H9 (cell line): ENCODE measurements around the gene HDLBP. TPM values are rescaled to one million over a fixed set of nuclear protein-coding genes. Genes with fewer than 3 reads are reported as not detected.

Experiments used
- DNase-seq: peaks from one replicate; pipeline ENCODE4 v3.0.0-alpha.2; 2017
- H2AFZ ChIP-seq: one replicate; pipeline ENCODE4 v1.6.1; 2013; ENCODE audit warnings: mild to moderate bottlenecking, low read length, control low read depth, moderate library complexity
- H2AK5ac ChIP-seq: 2 replicates; pipeline ENCODE4 v1.6.1; 2013; ENCODE audit warnings: low read length, control low read depth, mixed read lengths; ENCODE audit not compliant: insufficient read length
- H2BK120ac ChIP-seq: one replicate; pipeline ENCODE4 v1.6.1; 2013; ENCODE audit warnings: low read depth, mild to moderate bottlenecking, low read length, control low read depth, inconsistent platforms; ENCODE audit not compliant: poor library complexity, severe bottlenecking
- H2BK12ac ChIP-seq: 2 replicates; pipeline ENCODE4 v1.6.1; 2013; ENCODE audit warnings: low read length, control low read depth, mixed read lengths, low read depth; ENCODE audit not compliant: insufficient read length
- H2BK15ac ChIP-seq: 2 replicates; pipeline ENCODE4 v1.6.1; 2013; ENCODE audit warnings: low read depth, low read length, control low read depth
- H2BK20ac ChIP-seq: one replicate; pipeline ENCODE4 v1.6.1; 2013; ENCODE audit warnings: low read depth, mild to moderate bottlenecking, low read length, control low read depth, inconsistent platforms; ENCODE audit not compliant: poor library complexity, severe bottlenecking
- H2BK5ac ChIP-seq: 2 replicates; pipeline ENCODE4 v1.6.1; 2013; ENCODE audit warnings: low read length, control low read depth, mixed read lengths; ENCODE audit not compliant: insufficient read length
- H3K14ac ChIP-seq: 2 replicates; pipeline ENCODE4 v1.6.1; 2013; ENCODE audit warnings: low read length, control low read depth; ENCODE audit not compliant: insufficient read depth
- H3K18ac ChIP-seq: 2 replicates; pipeline ENCODE4 v1.6.1; 2013; ENCODE audit warnings: low read depth, mild to moderate bottlenecking, mixed read lengths, low read length, control low read depth; ENCODE audit not compliant: insufficient read length
- H3K23ac ChIP-seq: 2 replicates; pipeline ENCODE4 v1.6.1; 2013; ENCODE audit warnings: low read length, control low read depth, mixed read lengths, low read depth; ENCODE audit not compliant: insufficient read length
- H3K23me2 ChIP-seq: 2 replicates; pipeline ENCODE4 v1.6.1; 2013; ENCODE audit warnings: low read depth, mild to moderate bottlenecking, mixed read lengths, low read length, control low read depth; ENCODE audit not compliant: insufficient read length, poor library complexity, severe bottlenecking
- H3K27ac ChIP-seq: 2 replicates; pipeline ENCODE4 v1.5.1; 2013; ENCODE audit warnings: low read length, control low read depth, mixed read lengths, low read depth; ENCODE audit not compliant: insufficient read length
- H3K27me3 ChIP-seq: 2 replicates; pipeline ENCODE4 v1.6.1; 2013; ENCODE audit warnings: low read length, control low read depth, inconsistent platforms; ENCODE audit not compliant: insufficient read depth
- H3K4ac ChIP-seq: 2 replicates; pipeline ENCODE4 v1.6.1; 2013; ENCODE audit warnings: low read depth, mild to moderate bottlenecking, control low read depth, inconsistent platforms, low read length, moderate library complexity
- H3K4me1 ChIP-seq: 2 replicates; pipeline ENCODE4 v1.6.1; 2013; ENCODE audit warnings: low read length, control low read depth, inconsistent platforms; ENCODE audit not compliant: insufficient read depth
- H3K4me2 ChIP-seq: 2 replicates; pipeline ENCODE4 v1.6.1; 2013; ENCODE audit warnings: low read length, control low read depth, mixed read lengths; ENCODE audit not compliant: insufficient read length, insufficient read depth
- H3K56ac ChIP-seq: 2 replicates; pipeline ENCODE4 v1.6.1; 2013; ENCODE audit warnings: low read depth, mild to moderate bottlenecking, mixed read lengths, low read length, control low read depth; ENCODE audit not compliant: insufficient read length
- H3K79me1 ChIP-seq: 2 replicates; pipeline ENCODE4 v1.6.1; 2013; ENCODE audit warnings: low read depth, mild to moderate bottlenecking, moderate library complexity, low read length, control low read depth, inconsistent platforms; ENCODE audit not compliant: insufficient read depth, poor library complexity, severe bottlenecking
- H3K79me2 ChIP-seq: 2 replicates; pipeline ENCODE4 v1.6.1; 2013; ENCODE audit warnings: low read length, control low read depth, inconsistent platforms; ENCODE audit not compliant: insufficient read depth
- H3K9ac ChIP-seq: 2 replicates; pipeline ENCODE4 v1.6.1; 2013; ENCODE audit warnings: low read length, control low read depth, mixed read lengths; ENCODE audit not compliant: insufficient read length; ENCODE audit errors: extremely low read depth
- H3K9me3 ChIP-seq: one replicate; pipeline ENCODE4 v1.6.1; 2013; ENCODE audit warnings: low read depth, low read length, inconsistent platforms; ENCODE audit not compliant: control insufficient read depth
- H3T11ph ChIP-seq: one replicate; pipeline ENCODE4 v1.6.1; 2013; ENCODE audit warnings: mild to moderate bottlenecking, low read length, control low read depth, inconsistent platforms
- H4K20me1 ChIP-seq: one replicate; pipeline ENCODE4 v1.6.1; 2013; ENCODE audit not compliant: control insufficient read depth, insufficient read length, insufficient read depth
- H4K5ac ChIP-seq: 2 replicates; pipeline ENCODE4 v1.6.1; 2013; ENCODE audit warnings: low read depth, mild to moderate bottlenecking, mixed read lengths, low read length, control low read depth; ENCODE audit not compliant: insufficient read length
- H4K8ac ChIP-seq: replicated peaks from 2 replicates; pipeline ENCODE4 v1.6.1; 2013; ENCODE audit warnings: low read length, control low read depth, mixed read lengths, low read depth; ENCODE audit not compliant: insufficient read length
- H4K91ac ChIP-seq: 2 replicates; pipeline ENCODE4 v1.6.1; 2013; ENCODE audit warnings: low read depth, mild to moderate bottlenecking, moderate library complexity, mixed read lengths, low read length, control low read depth; ENCODE audit not compliant: insufficient read length
- H3K27ac Mint-ChIP-seq, 3 experiments: 2 replicates in 2 of 3; 3 replicates in 1 of 3; pipeline ENCODE4 v1.8.0; 2020 to 2021; ENCODE audit warnings: mixed read lengths in 3 of 3, mild to moderate bottlenecking in 1 of 3, moderate library complexity in 1 of 3
- H3K27me3 Mint-ChIP-seq: 2 replicates; pipeline ENCODE4 v1.8.0; 2021; ENCODE audit warnings: low read depth, mild to moderate bottlenecking, moderate library complexity, mixed read lengths
- H3K36me3 Mint-ChIP-seq, 3 experiments: 2 replicates in 2 of 3; 3 replicates in 1 of 3; pipeline ENCODE4 v1.8.0; 2020 to 2021; ENCODE audit warnings: low read depth in 3 of 3, mixed read lengths in 3 of 3; ENCODE audit not compliant: insufficient read depth in 1 of 3
- H3K4me1 Mint-ChIP-seq, 2 experiments: 2 replicates each; pipeline ENCODE4 v1.8.0; 2020; ENCODE audit warnings: mixed read lengths in 2 of 2
- H3K4me3 Mint-ChIP-seq, 2 experiments: 2 replicates in 1 of 2; 3 replicates in 1 of 2; pipeline ENCODE4 v1.8.0; 2020 to 2021; ENCODE audit warnings: mild to moderate bottlenecking in 2 of 2, mixed read lengths in 2 of 2, moderate library complexity in 1 of 2
- H3K9me3 Mint-ChIP-seq, 2 experiments: 2 replicates in 1 of 2; 3 replicates in 1 of 2; pipeline ENCODE4 v1.8.0; 2020; ENCODE audit warnings: mild to moderate bottlenecking in 2 of 2, mixed read lengths in 2 of 2, moderate library complexity in 1 of 2
- WGBS: extraction: QIAGEN DNeasy Blood & Tissue Kit; methylation state at CpG from one replicate; pipeline ENCODE4 v1.1.7; 2013; ENCODE audit warnings: missing lambda C conversion rate, low lambda C conversion rate, mixed read lengths; ENCODE audit not compliant: insufficient read length; ENCODE audit errors: extremely low coverage; 5-methylcytosine and 5-hydroxymethylcytosine counted together
- total RNA-seq: library from RNA; stranded (reverse); gene quantifications from 2 replicates; pipeline ENCODE4 v1.2.1, GENCODE V29; 2021
- TF ChIP-seq, protein P1 (sequence below): fragments of 200-600 bp; sonication (generic); conservative IDR thresholded peaks from 3 replicates; pipeline ENCODE4 v1.8.0; 2021; ENCODE audit warnings: antibody characterized with exemption, mild to moderate bottlenecking

The HDLBP gene
- total RNA-seq, 1 experiment from 2014 or later, result 364 TPM

DNA sequence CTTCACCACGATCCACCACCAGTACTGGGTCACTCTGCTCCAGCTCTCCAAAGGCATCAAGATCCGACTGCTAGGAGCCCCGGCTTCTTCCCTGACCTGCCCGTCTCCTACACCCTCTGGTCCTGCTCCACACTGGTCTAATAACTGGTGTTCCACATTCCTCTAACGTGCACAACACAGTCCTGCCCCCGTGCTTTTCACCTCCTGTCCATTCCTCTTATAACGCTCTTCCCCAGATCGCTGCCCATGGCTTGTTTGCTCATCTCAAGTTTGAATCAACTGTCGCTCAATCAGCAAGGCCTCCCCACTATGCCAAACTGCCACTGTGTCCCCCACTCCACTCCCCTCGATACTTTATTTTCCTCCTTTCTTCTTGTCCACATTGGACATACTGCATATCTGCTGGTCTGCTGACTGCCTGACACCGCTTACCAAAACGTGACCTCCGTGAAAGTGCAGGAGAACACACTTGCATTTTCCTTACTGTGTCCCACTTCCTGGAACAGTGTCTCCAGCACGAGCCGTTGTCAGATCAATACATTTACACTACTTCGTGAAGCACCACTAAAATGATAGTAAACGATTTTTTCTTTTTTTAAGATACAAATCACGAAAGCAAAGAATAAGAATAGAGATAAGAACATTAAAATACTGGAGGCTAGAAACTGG lies 6.5 kb downstream of the HDLBP start:
- Histone ChIP-seq H3K56ac (no peak overlapping the region), H2BK120ac (no peak overlapping the region), H3K14ac (no peak overlapping the region), H3K27ac (no peak overlapping the region), H3K4me2 (no peak overlapping the region), H4K8ac (no peak overlapping the region), H3K4me1 (0 out of 2 replicates have a peak, but pooled peaks cover 2% of the 10 kb centered on the region), H2BK15ac (no peak overlapping the region), H3K18ac (no peak overlapping the region), H4K91ac (no peak overlapping the region), H3T11ph (no peak overlapping the region), H3K23ac (no peak overlapping the region), H4K20me1 (no peaks in the 10 kb centered on the region), H3K9me3 (no peaks in the 10 kb centered on the region), H2AFZ (no peak overlapping the region), H3K4ac (no peak overlapping the region), H3K9ac (no peak overlapping the region), H2BK12ac (no peak overlapping the region), H2BK20ac (no peak overlapping the region), H2AK5ac (no peak overlapping the region), H3K23me2 (no peaks in the 10 kb centered on the region), H3K27me3 (no peaks in the 10 kb centered on the region), H4K5ac (no peak overlapping the region), H2BK5ac (no peak overlapping the region), H3K79me2 (peaks cover 65% of the 10 kb centered on the region), H3K79me1 (peaks cover 6% of the 10 kb centered on the region)
- H3K4me3 Mint-ChIP-seq, result no peak overlapping the region
- DNase-seq, result no peak
- no peaks in the 10 kb centered on the region for H3K27me3 Mint-ChIP-seq
- peaks cover 42 to 45% of the 10 kb centered on the region in 2 experiments for H3K4me1 Mint-ChIP-seq
- TF ChIP-seq, protein P1, sequence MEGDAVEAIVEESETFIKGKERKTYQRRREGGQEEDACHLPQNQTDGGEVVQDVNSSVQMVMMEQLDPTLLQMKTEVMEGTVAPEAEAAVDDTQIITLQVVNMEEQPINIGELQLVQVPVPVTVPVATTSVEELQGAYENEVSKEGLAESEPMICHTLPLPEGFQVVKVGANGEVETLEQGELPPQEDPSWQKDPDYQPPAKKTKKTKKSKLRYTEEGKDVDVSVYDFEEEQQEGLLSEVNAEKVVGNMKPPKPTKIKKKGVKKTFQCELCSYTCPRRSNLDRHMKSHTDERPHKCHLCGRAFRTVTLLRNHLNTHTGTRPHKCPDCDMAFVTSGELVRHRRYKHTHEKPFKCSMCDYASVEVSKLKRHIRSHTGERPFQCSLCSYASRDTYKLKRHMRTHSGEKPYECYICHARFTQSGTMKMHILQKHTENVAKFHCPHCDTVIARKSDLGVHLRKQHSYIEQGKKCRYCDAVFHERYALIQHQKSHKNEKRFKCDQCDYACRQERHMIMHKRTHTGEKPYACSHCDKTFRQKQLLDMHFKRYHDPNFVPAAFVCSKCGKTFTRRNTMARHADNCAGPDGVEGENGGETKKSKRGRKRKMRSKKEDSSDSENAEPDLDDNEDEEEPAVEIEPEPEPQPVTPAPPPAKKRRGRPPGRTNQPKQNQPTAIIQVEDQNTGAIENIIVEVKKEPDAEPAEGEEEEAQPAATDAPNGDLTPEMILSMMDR, result no peak
- no CpG with 5 or more reads among the region's 18 CpGs for WGBS
- no peaks in the 10 kb centered on the region for H3K9me3 Mint-ChIP-seq
- peak overlapping the region; percentile 6 to 46 (median 24); a peak in 4 of 7 replicates for H3K27ac Mint-ChIP-seq
- no peaks in the 10 kb centered on the region; a peak in 2 of 7 replicates for H3K36me3 Mint-ChIP-seq
